Choroid plexus epithelial cell (primary cell): Measurements from ENCODE around the gene MAU2.

Experiments used
- DNase-seq: peaks from one replicate; pipeline ENCODE4 v3.0.0-alpha.2; 2010; ENCODE audit warnings: low read depth
- H3K4me3 ChIP-seq: 2 replicates; pipeline ENCODE4 v1.5.1; 2011; ENCODE audit warnings: low read depth, mild to moderate bottlenecking, control low read depth, low read length, moderate library complexity
- TF ChIP-seq, protein P1 (sequence below): conservative IDR thresholded peaks from 2 replicates; pipeline ENCODE4 v1.5.1; 2011; ENCODE audit warnings: low read depth, mild to moderate bottlenecking, control low read depth, inconsistent platforms, low read length, moderate library complexity

MAU2 gene

DNA sequence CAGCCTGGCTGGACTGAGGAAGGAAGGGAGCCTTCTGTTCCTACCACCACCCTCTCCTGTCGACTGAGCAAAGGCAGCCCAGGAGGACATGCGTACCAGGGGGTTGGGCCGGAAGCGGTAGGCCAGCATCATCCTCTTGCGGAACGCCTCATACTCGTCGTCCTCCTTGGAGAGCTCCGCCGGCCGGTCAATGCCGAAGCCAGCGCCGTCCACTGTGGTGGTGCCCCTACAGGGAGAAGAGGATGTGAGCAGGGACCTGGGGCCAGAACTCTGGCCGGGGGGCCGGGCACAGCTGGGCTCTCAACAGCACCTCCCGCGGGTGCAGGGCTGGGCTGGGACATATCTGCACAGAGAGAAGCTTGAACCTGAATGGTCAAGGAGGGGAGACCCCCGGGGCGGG is 43.8 kb upstream of the MAU2 start:
- TF ChIP-seq, protein P1, sequence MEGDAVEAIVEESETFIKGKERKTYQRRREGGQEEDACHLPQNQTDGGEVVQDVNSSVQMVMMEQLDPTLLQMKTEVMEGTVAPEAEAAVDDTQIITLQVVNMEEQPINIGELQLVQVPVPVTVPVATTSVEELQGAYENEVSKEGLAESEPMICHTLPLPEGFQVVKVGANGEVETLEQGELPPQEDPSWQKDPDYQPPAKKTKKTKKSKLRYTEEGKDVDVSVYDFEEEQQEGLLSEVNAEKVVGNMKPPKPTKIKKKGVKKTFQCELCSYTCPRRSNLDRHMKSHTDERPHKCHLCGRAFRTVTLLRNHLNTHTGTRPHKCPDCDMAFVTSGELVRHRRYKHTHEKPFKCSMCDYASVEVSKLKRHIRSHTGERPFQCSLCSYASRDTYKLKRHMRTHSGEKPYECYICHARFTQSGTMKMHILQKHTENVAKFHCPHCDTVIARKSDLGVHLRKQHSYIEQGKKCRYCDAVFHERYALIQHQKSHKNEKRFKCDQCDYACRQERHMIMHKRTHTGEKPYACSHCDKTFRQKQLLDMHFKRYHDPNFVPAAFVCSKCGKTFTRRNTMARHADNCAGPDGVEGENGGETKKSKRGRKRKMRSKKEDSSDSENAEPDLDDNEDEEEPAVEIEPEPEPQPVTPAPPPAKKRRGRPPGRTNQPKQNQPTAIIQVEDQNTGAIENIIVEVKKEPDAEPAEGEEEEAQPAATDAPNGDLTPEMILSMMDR = no peak
- no peak for DNase-seq
- no peak overlapping the region for H3K4me3 ChIP-seq

DNA sequence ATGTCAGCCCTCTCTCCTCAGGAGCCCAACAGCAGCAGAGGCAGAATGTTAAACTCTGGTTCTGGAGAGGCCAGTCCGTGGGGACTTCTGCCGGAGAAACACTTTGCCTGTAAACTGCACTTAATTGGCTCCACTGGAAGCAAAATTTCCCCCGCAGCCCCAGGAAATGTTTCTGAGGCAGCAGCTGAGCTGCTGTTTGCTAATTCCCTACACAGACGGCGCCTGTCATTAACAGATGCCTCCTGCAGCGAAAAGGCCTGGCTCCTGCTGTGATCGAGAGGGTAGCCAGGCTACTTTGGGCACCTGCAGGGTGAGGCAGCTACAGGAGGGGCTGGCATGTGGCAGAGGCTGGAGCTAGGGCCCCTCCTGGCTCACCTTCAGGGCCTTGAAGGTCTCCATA is 42.3 kb upstream of the MAU2 start:
- no peak overlapping the region for H3K4me3 ChIP-seq
- no peak for DNase-seq
- TF ChIP-seq, protein P1 = no peak

DNA sequence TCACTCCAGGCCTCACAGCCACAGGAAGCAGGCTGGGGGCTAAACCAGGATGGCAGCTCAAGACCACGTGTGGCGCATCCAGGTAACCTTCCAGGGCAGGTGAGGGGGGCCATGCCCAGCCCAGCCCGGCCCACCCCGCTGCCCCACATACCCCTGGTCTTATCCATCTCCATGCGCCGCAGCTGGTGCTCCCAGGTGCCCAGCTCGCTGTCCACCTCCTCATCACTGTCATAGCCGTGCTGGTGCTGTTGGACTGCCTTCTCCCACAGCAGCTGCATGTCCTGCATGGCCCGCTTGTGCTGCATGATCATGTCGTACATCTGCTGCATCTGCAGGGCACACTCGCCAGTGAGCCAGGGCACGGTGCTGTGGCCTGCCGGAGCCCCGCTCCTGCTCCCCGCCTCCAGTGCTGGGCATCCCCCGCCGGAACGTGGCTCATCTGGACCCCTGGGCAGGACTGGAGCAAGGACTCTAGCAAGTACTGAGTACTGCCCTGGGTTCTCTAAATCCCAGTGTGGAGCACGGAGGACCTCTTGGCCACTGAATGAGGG is 41.5 kb upstream of the MAU2 start:
- TF ChIP-seq, protein P1 = no peak
- H3K4me3 ChIP-seq = no peak overlapping the region
- no peak for DNase-seq

DNA sequence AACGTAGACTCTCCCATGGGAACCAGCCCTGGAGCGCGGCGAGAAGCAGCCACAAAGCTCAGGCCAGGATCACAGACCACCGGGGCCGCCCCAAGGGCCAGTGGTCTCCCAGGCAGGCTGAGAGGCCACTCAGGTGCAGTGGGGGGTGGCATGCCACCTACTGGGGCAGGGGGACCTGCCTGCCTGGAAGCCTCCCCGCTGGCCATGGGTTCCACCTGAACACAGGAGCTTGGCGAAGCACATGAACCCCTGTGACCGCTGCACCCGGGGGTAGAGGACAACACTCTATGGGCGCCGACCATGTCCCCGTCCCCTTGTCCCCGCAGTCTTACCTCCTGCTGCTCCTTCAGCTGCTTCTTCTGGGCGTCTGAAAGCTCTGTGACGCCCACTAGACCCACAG is 40.8 kb upstream of the MAU2 start:
- DNase-seq = no peak
- TF ChIP-seq, protein P1 = no peak
- no peak overlapping the region for H3K4me3 ChIP-seq

DNA sequence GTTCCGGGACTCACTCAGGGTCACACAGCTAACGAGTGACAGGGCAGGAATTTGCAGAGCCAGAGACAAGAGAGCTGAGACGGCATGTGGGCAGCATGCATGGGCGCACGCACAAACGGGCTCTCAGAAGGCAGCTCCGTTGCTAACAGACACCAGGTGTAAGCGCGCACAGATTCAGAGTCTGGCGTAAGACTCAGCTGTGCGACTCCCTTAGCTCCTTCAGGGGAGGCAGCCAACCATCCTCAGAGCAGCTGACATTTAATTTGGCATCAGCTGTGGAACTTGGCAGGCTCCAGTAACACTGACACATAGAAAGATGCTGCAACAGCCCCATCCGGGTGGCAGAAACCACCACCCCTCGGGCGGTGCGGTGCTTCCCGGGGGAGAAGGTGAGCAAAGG is 40.1 kb upstream of the MAU2 start:
- TF ChIP-seq, protein P1 = no peak
- H3K4me3 ChIP-seq = no peak overlapping the region
- no peak for DNase-seq

DNA sequence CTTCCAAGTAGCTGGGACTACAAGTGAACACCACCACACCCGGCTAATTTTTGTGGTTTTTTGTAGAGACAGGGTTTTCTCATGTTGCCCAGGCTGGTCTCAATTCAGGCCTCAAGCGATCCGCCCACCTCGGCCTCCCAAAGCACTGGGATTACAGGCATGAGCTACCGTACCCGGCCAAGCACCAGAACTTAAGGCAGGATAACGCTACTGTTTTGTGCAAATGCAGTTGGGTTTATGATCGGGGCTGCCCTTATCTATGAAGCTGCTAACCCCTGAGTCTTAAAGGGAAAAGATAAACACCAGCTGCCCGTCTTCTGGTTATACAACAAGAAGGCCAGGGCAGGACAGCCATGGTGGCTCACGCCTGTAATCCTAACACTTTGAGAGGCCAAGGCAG is 34.9 kb upstream of the MAU2 start:
- TF ChIP-seq, protein P1 = no peak
- H3K4me3 ChIP-seq = no peak overlapping the region
- no peak for DNase-seq

DNA sequence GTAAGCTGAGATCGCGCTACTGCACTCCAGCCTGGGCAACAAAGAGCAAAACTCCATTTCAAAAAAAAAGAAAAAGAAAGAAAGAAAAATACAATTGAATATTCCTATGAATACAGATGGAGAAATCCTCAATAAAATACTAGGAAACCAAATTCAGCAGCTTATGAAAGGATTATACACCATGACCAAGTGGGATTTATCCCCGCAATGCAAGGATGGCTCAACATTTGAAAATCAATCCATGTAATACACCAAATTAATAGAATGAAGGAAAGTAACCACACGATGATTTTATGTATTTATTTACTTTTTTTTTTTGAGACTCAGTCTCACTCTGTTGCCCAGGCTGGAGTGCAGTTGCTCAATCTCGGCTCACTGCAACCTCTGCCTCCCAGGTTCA is 28.0 kb upstream of the MAU2 start:
- no peak overlapping the region for H3K4me3 ChIP-seq
- TF ChIP-seq, protein P1 = no peak
- no peak for DNase-seq
